Erythroblast (primary cell): ENCODE data around the gene RGPD6.
"Not testable (repeated sequence)": the region's sequence is repeated elsewhere in the genome, so short reads cannot be mapped to it uniquely, and the experiment has no call there.

Source experiments
- DNase-seq, 2 experiments: peaks; one replicate each; lab custom pipeline; 2025; lab: John Stamatoyannopoulos, UW

RGPD6 gene

GRCh38 chr2:110576763-110577416 is at the start of gene RGPD6:
RGPD6 (minus strand) TSS chr2:110577222; CDS start chr2:110577024, 198 bp downstream.
- not testable (repeated sequence) for DNase-seq

GRCh38 chr2:110619326-110619939 is 42.4 kb upstream of the RGPD6 start:
- DNase-seq, result not testable (repeated sequence)

GRCh38 chr2:110613927-110614326 is 36.9 kb upstream of the RGPD6 start:
- DNase-seq, result not testable (repeated sequence)

- not testable (repeated sequence) for DNase-seq
Observed at GRCh38 chr2:110610613-110611250, 33.7 kb upstream of the RGPD6 start.

- DNase-seq, result not testable (repeated sequence)
Observed at GRCh38 chr2:110609843-110610612, 33.0 kb upstream of the RGPD6 start.

GRCh38 chr2:110608788-110609502 is 31.9 kb upstream of the RGPD6 start:
- DNase-seq, result not testable (repeated sequence)

- not testable (repeated sequence) for DNase-seq
Observed at GRCh38 chr2:110605057-110605456, 28.0 kb upstream of the RGPD6 start.

- DNase-seq, result not testable (repeated sequence)
Observed at GRCh38 chr2:110603917-110604591, 27.0 kb upstream of the RGPD6 start.

GRCh38 chr2:110602139-110602538 is 25.1 kb upstream of the RGPD6 start:
- not testable (repeated sequence) for DNase-seq

GRCh38 chr2:110591973-110592372 is 15.0 kb upstream of the RGPD6 start:
- not testable (repeated sequence) for DNase-seq

GRCh38 chr2:110589677-110590330 is 12.8 kb upstream of the RGPD6 start:
- DNase-seq, result not testable (repeated sequence)

GRCh38 chr2:110588520-110588919 is 11.5 kb upstream of the RGPD6 start:
- DNase-seq, result not testable (repeated sequence)

- not testable (repeated sequence) for DNase-seq
Observed at GRCh38 chr2:110579216-110579965, 2.4 kb upstream of the RGPD6 start.

GRCh38 chr2:110578429-110578828 is 1.4 kb upstream of the RGPD6 start:
- DNase-seq, result not testable (repeated sequence)

- DNase-seq, result not testable (repeated sequence)
Observed at GRCh38 chr2:110499755-110500377, 77.2 kb downstream of the RGPD6 start.

GRCh38 chr2:110496027-110496426 is 81.0 kb downstream of the RGPD6 start:
- not testable (repeated sequence) for DNase-seq

GRCh38 chr2:110494488-110494887 is 82.5 kb downstream of the RGPD6 start:
- not testable (repeated sequence) for DNase-seq

- not testable (repeated sequence) for DNase-seq
Observed at GRCh38 chr2:110488991-110489390, 88.0 kb downstream of the RGPD6 start.

GRCh38 chr2:110482697-110483096 is 94.3 kb downstream of the RGPD6 start:
- DNase-seq, result not testable (repeated sequence)
